ENCODE results near the gene SCG2.

Gene SCG2

GRCh38 chr2:223570784-223571183 lies 31.4 kb downstream of the SCG2 start:
- DNase-seq (ENCODE audit: low read depth), result no peak

GRCh38 chr2:223566396-223566795 lies 35.8 kb downstream of the SCG2 start:
- DNase-seq (ENCODE audit: low read depth), result no peak

- DNase-seq (ENCODE audit: low read depth), result peak; percentile 81
These were observed 38.7 kb downstream of the SCG2 start for GRCh38 chr2:223563462-223563861.

GRCh38 chr2:223562078-223562477 lies 40.1 kb downstream of the SCG2 start:
- no peak for DNase-seq (ENCODE audit: low read depth)

- no peak for DNase-seq (ENCODE audit: low read depth)
These were observed 41.3 kb downstream of the SCG2 start for GRCh38 chr2:223560749-223561435.

GRCh38 chr2:223558970-223559369 lies 43.2 kb downstream of the SCG2 start:
- DNase-seq (ENCODE audit: low read depth), result no peak

- DNase-seq (ENCODE audit: low read depth), result no peak
These were observed 47.2 kb downstream of the SCG2 start for GRCh38 chr2:223554923-223555322.

GRCh38 chr2:223549215-223549614 lies 52.9 kb downstream of the SCG2 start:
- DNase-seq (ENCODE audit: low read depth), result peak; percentile 83

GRCh38 chr2:223548194-223548593 lies 54.0 kb downstream of the SCG2 start:
- no peak for DNase-seq (ENCODE audit: low read depth)

Measured in amniotic epithelial cell (primary cell).